ENCODE measurements around the gene PARN.
"Not testable (repeated sequence)": the region's sequence is repeated elsewhere in the genome, so short reads cannot be mapped to it uniquely, and the experiment has no call there.

DNA sequence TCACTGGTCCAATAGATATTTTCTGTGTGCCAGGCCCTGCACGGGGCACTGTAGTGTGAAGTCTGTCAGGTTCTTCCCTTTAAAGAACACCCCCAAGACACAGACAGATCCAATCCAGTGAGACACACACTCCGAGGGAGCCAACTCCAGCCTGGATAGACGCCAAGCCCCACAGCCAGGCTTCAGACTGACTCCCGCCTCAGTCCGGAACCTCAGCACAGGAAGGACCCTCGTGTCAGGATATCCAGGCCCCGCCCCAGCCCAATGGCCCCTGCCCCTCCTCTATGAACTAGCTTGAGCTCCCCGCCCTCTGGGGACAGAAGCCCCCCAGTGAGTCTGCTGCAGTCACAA is 228.4 kb downstream of the PARN start:
- TF ChIP-seq, protein P1, sequence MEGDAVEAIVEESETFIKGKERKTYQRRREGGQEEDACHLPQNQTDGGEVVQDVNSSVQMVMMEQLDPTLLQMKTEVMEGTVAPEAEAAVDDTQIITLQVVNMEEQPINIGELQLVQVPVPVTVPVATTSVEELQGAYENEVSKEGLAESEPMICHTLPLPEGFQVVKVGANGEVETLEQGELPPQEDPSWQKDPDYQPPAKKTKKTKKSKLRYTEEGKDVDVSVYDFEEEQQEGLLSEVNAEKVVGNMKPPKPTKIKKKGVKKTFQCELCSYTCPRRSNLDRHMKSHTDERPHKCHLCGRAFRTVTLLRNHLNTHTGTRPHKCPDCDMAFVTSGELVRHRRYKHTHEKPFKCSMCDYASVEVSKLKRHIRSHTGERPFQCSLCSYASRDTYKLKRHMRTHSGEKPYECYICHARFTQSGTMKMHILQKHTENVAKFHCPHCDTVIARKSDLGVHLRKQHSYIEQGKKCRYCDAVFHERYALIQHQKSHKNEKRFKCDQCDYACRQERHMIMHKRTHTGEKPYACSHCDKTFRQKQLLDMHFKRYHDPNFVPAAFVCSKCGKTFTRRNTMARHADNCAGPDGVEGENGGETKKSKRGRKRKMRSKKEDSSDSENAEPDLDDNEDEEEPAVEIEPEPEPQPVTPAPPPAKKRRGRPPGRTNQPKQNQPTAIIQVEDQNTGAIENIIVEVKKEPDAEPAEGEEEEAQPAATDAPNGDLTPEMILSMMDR (IDR thresholded peaks at IDR 0.05; ENCODE audit: low read depth, low read length): not testable (repeated sequence)
- not testable (repeated sequence) for TF ChIP-seq POLR2A (IDR thresholded peaks at IDR 0.05; ENCODE audit: extremely low read depth, insufficient read length); MYC (IDR thresholded peaks at IDR 0.05; ENCODE audit: low read depth, low read length)
- TF ChIP-seq, protein P2, sequence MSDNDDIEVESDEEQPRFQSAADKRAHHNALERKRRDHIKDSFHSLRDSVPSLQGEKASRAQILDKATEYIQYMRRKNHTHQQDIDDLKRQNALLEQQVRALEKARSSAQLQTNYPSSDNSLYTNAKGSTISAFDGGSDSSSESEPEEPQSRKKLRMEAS (IDR thresholded peaks at IDR 0.05; ENCODE audit: low read depth, low read length): not testable (repeated sequence)
